Kidney tubule cell (primary cell): ENCODE measurements around the gene HOXD8.

Experiments
- DNase-seq: peaks from one replicate; pipeline ENCODE4 v3.0.0-alpha.2; 2018; ENCODE audit warnings: low spot score

The HOXD8 gene

DNA sequence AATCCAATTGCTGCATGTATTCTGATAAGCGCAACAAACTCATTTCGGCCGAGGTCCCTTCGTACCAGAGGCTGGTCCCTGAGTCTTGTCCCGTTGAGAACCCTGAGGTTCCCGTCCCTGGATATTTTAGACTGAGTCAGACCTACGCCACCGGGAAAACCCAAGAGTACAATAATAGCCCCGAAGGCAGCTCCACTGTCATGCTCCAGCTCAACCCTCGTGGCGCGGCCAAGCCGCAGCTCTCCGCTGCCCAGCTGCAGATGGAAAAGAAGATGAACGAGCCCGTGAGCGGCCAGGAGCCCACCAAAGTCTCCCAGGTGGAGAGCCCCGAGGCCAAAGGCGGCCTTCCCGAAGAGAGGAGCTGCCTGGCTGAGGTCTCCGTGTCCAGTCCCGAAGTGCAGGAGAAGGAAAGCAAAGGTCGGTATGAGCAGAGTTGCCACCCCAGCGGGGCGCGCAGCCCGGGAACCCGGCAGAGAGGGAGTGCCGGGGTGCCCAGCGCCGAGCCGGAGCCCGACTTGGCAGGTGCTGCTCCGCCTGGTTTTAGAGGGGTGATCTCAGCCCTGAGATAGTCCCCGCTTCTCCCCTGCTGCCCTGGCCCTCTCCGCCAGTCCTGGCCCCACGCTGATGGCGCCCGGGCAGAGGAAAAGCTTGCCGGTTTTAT, 12.2 kb upstream of the HOXD8 start:
- DNase-seq, result peak; percentile 68

GRCh38 chr2:176117823-176118371, 11.6 kb upstream of the HOXD8 start:
- DNase-seq, result no peak

DNA sequence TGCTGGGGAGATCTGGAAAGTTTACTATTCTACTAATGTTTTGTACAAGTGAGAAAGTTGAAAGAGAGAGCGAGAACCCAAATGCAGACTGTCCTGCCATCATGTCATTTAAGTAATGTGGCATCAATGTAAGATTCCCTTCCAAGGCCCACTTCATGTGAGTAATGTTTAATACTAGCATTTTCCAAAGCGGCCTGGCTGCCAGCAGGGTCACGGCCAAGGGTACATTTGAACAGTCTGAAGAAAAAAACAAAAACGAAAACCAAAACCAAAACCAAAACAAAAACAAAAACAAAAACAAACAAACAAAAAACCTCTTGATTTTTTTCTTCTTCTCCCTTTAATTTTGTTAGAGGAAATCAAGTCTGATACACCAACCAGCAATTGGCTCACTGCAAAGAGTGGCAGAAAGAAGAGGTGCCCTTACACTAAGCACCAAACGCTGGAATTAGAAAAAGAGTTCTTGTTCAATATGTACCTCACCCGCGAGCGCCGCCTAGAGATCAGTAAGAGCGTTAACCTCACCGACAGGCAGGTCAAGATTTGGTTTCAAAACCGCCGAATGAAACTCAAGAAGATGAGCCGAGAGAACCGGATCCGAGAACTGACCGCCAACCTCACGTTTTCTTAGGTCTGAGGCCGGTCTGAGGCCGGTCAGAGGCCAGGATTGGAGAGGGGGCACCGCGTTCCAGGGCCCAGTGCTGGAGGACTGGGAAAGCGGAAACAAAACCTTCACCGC, 10.7 kb upstream of the HOXD8 start:
- peak; percentile 84 for DNase-seq

- peak; percentile 53 for DNase-seq
Observed at GRCh38 chr2:176120364-176121189, 8.9 kb upstream of the HOXD8 start.

- peak; percentile 44 for DNase-seq
Observed at GRCh38 chr2:176121190-176122051, 8.1 kb upstream of the HOXD8 start.

GRCh38 chr2:176122052-176122682, 7.3 kb upstream of the HOXD8 start:
- DNase-seq, result peak; percentile 81

- DNase-seq, result peak; percentile 53
Observed at GRCh38 chr2:176122683-176123410, 6.7 kb upstream of the HOXD8 start, which contains the start of gene HOXD9. TSS of gene HOXD9 (plus strand) at chr2:176122719. CDS start at chr2:176122769, 50 bp downstream.

- peak; percentile 47 for DNase-seq
Observed at GRCh38 chr2:176123411-176124109, 5.9 kb upstream of the HOXD8 start.

DNA sequence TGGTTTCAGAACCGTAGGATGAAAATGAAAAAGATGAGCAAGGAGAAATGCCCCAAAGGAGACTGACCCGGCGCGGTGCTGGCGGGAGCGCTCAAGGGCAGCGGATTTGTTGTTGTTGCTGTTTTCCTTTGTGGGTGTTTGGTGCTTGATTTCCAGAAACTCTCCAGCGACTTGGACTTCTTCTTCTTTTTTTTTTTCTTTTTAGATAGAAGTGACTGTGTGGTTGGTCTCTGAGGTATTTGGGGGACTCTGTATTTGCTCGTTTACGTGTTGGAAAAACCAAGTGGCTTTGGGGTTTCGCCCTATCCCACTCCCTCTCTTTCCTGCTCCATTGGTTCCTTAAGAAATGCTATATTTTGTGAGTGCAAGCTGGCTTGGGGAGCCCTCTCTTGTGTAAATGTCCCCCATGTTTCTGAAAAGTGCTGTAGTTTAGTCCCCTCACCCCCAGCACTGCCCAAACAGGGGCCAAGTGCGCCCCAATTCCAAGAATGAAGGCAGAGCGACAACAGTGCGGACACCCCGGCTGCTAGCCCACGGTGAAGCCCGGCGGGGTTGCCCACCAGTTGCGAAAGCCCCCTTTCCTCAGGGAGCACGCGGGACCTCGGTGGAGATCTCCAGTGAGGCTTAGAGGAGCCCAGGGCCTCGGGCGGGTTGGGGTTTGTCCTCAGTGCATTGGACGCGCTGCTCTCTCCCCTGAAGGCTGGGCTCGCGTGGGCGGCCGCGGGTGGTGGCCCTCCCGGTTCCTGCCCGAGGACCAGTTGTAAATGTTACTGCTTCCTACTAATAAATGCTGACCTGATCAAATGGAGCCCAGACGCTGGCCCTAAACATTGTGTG, 5.2 kb upstream of the HOXD8 start:
- DNase-seq, result peak; percentile 20

DNA sequence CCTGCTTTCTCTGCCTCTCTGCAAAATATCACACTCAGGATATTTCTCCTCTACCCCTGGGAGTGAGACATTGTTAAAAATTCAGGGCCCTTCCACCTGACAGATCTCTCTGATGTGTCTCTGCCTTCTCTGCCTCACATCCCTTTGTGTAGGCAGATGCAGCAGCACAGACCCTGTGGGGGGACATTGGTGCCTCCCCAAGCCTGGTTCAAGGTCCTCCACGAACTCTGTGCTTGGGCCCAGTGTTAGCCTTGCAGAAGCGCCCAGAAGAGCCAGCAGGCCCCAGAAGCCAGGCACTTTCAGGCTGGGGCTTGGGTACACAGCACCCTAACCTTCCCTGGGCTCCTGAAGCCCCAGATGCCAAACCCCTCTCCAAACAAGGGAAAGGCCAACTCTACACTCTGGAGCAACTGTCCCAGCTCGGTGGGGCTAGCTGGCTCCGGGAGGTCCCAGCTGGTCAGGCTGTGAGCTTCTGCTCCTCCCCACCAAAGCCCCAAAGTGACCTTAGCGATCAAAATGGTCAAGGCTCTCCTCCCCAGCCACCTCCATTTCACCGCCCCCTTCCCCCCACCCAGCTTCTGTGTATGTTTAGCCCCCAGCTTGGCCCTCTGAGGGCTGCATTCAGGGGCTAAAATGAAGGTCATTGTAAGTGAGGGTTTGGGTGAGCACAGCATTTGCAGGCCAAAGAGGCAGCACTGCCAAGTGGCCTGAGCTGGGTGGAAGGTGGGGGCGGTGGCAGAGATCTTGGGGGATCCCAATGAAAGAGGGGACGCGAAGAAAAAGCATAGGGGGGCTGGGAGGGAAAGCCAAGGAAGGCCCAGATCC, 4.3 kb upstream of the HOXD8 start:
- DNase-seq, result peak; percentile 18

GRCh38 chr2:176125772-176126054, 3.8 kb upstream of the HOXD8 start:
- DNase-seq, result peak; percentile 65

- peak; percentile 66 for DNase-seq
Observed at GRCh38 chr2:176126929-176127773, 2.4 kb upstream of the HOXD8 start.

GRCh38 chr2:176127774-176128072, 1.8 kb upstream of the HOXD8 start:
- DNase-seq, result no peak

- peak; percentile 54 for DNase-seq
Observed at GRCh38 chr2:176128172-176128981, 1.1 kb upstream of the HOXD8 start.

DNA sequence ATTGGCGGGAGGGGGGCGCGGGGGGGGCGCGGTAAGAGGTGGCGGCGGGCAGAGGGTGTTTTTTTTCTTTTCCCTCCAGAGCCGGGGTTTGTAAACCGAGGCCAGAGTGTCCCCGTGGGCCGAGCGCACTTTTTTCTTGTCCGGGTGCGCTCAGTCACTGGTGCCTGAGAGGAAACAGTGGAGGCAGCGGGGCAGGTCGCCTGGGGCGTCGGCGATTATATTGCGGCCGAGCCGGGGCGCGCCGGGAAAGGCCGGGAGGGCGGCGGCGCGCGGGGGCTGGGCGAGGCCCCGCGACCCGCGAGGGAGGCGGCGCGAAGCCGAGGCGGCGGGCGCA, 275 bp downstream of the HOXD8 start:
- no peak for DNase-seq

- DNase-seq, result peak; percentile 67
Observed at GRCh38 chr2:176130147-176130956, 847 bp downstream of the HOXD8 start.
